Suprapubic skin (tissue), 2 donors: Measurements from ENCODE around the gene HIVEP3.

Experiments used
- EP300 ChIP-seq: sonication (generic); formaldehyde crosslinking; IDR thresholded peaks from one replicate; pipeline ENCODE4 v1.6.1; 2017; ENCODE audit warnings: antibody characterized with exemption
- POLR2A ChIP-seq, 2 donors: fragments of 450-650 bp; IDR thresholded peaks; one replicate each; pipeline ENCODE4 v1.6.1; 2017; ENCODE audit warnings: antibody characterized with exemption in 2 of 2, mild to moderate bottlenecking in 2 of 2, moderate library complexity in 2 of 2

GRCh38 chr1:41876576-41877445 lies 41.9 kb downstream of the HIVEP3 start:
- TF ChIP-seq POLR2A (IDR thresholded peaks at IDR 0.05) = no peak
- TF ChIP-seq EP300 = no peak
